AML-193 (cell line): ENCODE results near the gene MT1HL1.
"Not testable (repeated sequence)": the region's sequence is repeated elsewhere in the genome, so short reads cannot be mapped to it uniquely, and the experiment has no call there.

ENCODE experiments used
- DNase-seq, 2 experiments: peaks; one replicate each; lab custom pipeline; 2025; lab: John Stamatoyannopoulos, UW

The MT1HL1 gene

DNA sequence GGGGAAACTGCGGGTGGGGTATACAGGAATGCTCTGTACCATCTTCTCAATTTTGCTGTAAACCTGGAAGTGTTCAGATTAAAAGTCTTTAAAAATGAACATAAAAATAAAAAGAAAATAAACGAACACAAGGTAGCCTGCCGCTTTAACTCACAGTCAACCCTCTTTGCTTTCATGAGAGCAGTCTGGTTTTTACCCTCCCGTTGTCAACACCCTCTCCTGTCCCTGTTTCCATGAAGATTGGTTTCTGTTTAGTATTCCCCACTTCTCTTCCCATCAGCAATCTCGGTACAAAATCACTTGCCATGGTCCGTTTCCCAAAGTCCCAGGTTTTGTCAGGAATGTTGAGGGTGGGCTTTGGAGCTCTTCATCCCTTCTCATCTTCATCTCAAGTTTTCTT, 28.8 kb downstream of the MT1HL1 start:
- DNase-seq, result no peak

DNA sequence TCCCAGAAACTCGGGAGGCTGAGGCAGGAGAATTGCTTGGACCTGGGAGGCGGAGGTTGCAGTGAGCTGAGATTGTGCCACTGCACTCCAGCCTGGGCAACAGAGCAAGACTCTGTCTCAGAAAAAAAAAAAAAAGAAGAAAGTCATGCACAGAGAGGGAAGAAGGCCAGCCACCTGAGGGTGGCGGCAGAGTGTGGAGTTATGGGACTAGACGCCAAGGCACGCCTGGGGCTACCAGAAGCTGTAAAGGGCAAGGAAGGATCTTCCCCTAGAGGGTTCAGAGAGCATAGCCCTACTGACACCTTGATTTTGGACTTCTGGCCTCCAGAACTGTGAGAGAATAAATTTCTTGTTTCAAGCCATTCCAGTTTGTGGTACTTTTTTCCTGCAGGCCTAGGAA, 30.2 kb downstream of the MT1HL1 start:
- DNase-seq, result not testable (repeated sequence)

DNA sequence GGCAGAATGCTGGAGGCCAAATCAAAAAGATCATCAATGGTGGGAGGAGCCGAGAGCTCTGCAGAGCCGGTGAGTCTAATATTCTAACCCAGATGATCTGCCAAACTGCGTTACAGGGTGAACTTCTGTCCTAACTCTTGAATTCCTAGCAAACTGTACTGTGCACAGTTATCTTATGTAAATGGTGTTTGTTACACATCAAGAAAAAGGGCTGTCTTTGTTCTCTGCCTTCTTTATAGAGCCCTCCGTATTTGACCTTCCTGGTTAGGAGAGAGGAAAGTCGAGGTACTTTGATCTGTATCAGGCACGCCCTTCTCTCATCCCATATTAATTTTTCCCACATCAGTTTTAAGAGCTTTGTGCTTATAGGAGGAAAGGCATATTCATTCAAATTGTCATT, 37.6 kb downstream of the MT1HL1 start:
- no peak for DNase-seq

DNA sequence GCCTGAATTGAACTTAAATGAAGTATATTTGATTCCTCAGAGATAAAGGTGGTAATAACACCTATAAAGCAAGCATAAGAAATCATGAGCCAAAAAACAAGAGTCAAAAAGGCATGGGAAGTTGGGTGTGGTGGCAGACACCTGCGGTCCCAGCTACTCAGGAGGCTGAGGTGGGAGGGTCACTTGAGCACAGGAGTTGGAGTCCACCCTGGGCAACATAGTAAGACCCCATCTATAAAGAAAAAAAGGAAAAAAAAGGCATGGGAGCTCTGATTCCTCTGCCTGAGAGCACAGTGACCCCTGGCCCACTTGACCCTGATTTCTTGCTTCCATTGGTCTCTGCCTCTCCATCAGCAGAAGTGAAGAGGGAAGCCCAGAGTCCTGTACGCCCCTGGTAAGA, 40.3 kb downstream of the MT1HL1 start:
- DNase-seq, result no peak

DNA sequence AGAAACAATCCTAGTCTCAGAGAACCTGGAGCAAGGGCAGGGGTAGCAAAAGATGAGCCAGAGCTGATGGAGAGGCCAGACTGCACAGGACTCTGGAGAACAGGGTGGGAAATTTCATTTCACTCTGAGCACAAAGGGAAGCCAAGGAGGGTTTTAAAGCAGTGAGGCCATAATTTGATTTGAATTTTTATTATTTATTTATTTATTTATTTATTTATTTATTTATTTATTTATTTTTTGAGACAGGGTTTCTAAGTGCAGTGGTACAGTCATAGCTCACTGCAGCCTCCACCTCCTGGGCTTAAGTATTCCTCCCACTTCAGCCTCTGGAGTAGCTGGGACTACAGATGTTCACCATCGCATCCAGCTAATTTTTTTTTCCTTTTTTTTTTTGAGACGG, 45.1 kb downstream of the MT1HL1 start:
- DNase-seq, result no peak

DNA sequence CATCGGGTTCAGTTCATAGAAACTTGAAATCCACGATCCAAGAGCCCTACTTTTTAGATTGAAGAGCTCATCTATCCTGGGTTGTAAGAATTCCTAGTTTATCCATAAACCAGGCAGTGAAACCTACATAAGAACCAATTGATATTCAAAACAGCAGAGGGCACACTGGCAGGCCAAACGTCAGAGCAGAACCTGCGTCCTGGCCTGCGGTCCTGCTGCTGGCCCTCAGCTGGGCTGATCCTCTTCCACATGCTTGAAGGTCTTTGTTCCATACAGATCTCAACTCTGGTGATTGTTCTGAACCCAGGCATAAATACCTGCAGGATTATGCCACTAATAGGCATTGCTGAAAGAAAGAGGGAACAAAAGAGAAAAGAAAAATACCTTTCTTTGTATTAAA, 47.0 kb downstream of the MT1HL1 start:
- no peak for DNase-seq
